ENCODE data around the gene NAA80. TPM values are rescaled to one million over a fixed set of nuclear protein-coding genes. Genes with fewer than 3 reads are reported as not detected.
"Not testable (repeated sequence)": the region's sequence is repeated elsewhere in the genome, so short reads cannot be mapped to it uniquely, and the experiment has no call there.

Gene NAA80
- total and polyA plus RNA-seq, 2 of the 13 experiments (the other 11 are each of a cell fraction or from before 2014, with no cell fraction given): 3.4 to 8.7 TPM

GRCh38 chr3:50272911-50273688 lies 26.1 kb downstream of the NAA80 start (continued):
- TF ChIP-seq ONECUT2 (CRISPR knock-in tag; IDR thresholded peaks at IDR 0.05): no peak
- no peak for TF ChIP-seq SAFB2 (CRISPR knock-in tag; IDR thresholded peaks at IDR 0.05; ENCODE audit: borderline replicate concordance, low read depth)
- no peak for TF ChIP-seq ZNF777 (CRISPR knock-in tag; IDR thresholded peaks at IDR 0.05)
- TF ChIP-seq GABPB1 (CRISPR knock-in tag; IDR thresholded peaks at IDR 0.05): peak; percentile 76
- 0 out of 2 replicates have a peak, but pooled peaks have one; percentile 37 for TF ChIP-seq FOSL2 (CRISPR knock-in tag; IDR thresholded peaks at IDR 0.05)
- no peak for TF ChIP-seq ZNF672 (CRISPR knock-in tag; IDR thresholded peaks at IDR 0.05)
- TF ChIP-seq PPARG (CRISPR knock-in tag; conservative IDR thresholded peaks at IDR 0.05): 0 out of 2 replicates have a peak, but pooled peaks have one; percentile 36
- no peak for TF ChIP-seq ZSCAN29 (CRISPR knock-in tag; conservative IDR thresholded peaks at IDR 0.05)
- TF ChIP-seq ZNF883 (CRISPR knock-in tag; IDR thresholded peaks at IDR 0.05; ENCODE audit: not compliant biosample characterization): peak; percentile 28

- H3K4me2 ChIP-seq (ENCODE audit: low read depth, low read length): peak overlapping the region; percentile 98; the same call in 1 of the 2 replicates
- not testable (repeated sequence) for FAIRE-seq
- POLR2A ChIA-PET: interaction anchor here (1.8 to 5.5 kb wide), 4 partner anchors 11 to 77 kb away, joined by 5 to 155 read pairs (median 27); partner anchors contain the start of gene IFRD2
These were observed 26.7 kb downstream of the NAA80 start for GRCh38 chr3:50272538-50272910.

More at GRCh38 chr3:50272538-50272910, 26.7 kb downstream of the NAA80 start:
- Histone ChIP-seq H3K27ac (ENCODE audit: extremely low read length, insufficient read depth, low read length) (peak overlapping the region; percentile 88), H3K4me1 (ENCODE audit: insufficient read depth, low read length) (peaks cover 59% of the 10 kb centered on the region), H3K36me3 (replicated peaks in 1 of 2; ENCODE audit: control insufficient read depth in 1 of 2, insufficient read depth in 2 of 2, low read length in 2 of 2) (peaks cover 11 to 27% of the 10 kb centered on the region in 2 experiments), H3K79me2 (ENCODE audit: insufficient read depth, low read length) (peaks cover 33% of the 10 kb centered on the region)
- not testable (repeated sequence) for H4K20me1 ChIP-seq (ENCODE audit: insufficient read depth, low read length); H2AFZ ChIP-seq (ENCODE audit: low read length); H3K9ac ChIP-seq (ENCODE audit: insufficient read depth, low read depth, low read length); BruUV-seq (replicated peaks); ATAC-seq; H3K4me3 ChIP-seq (replicated peaks in 1 of 3; ENCODE audit: insufficient read depth in 1 of 3, low read depth in 2 of 3, low read length in 3 of 3); H3K9me3 ChIP-seq (ENCODE audit: low read length); DNase-seq (ENCODE audit: low spot score); H3K27me3 ChIP-seq (ENCODE audit: control insufficient read depth in 1 of 2, insufficient read depth in 2 of 2, low read length in 2 of 2)
- CTCF ChIA-PET (ENCODE audit: low intra/inter-chr PET ratio, low total read pairs): interaction anchor here (0.7 to 6.4 kb wide), 4 partner anchors 13 to 48 kb away, joined by 3 to 81 read pairs (median 34); no protein-coding TSS in a partner anchor
- TF ChIP-seq FOXO4 (CRISPR knock-in tag; conservative IDR thresholded peaks at IDR 0.05) (0 out of 2 replicates have a peak, but pooled peaks have one; percentile 68), ZNF713 (CRISPR knock-in tag; IDR thresholded peaks at IDR 0.05) (0 out of 2 replicates have a peak, but pooled peaks have one; percentile 1), HMGXB4 (CRISPR knock-in tag; IDR thresholded peaks at IDR 0.05; ENCODE audit: borderline replicate concordance in 1 of 2, low read depth in 1 of 2) (0 out of 4 replicates have a peak, but pooled peaks of 1 of the 2 experiments have one; percentile 1), ZNF414 (CRISPR knock-in tag; IDR thresholded peaks at IDR 0.05) (0 out of 2 replicates have a peak, but pooled peaks have one; percentile 5)
- in situ Hi-C loops (cut with HindIII; ENCODE audit: extremely low pct_ligation_motif_present, low pct_unique_long_range_greater_than_20kb): loop anchor here (5.0 to 10.0 kb wide), 2 partner anchors 45 to 78 kb away; partner anchors contain the start of gene GNAT1
- 93% methylated on average over 10 of the region's 10 CpGs for WGBS (ENCODE audit: low lambda C conversion rate)
- intact Hi-C loops (cut with micrococcal nuclease; ENCODE audit: unreplicated experiment): loop anchor here (5.0 kb wide), 2 partner anchors 45 to 80 kb away; partner anchors contain the start of gene GNAT1
